Measurements from ENCODE around the gene IRX5.
A peak's percentile ranks its signal among the peaks of the same experiment; 100 is the strongest.

The IRX5 gene

GRCh38 chr16:54935266-54935968 is 4.8 kb downstream of the IRX5 start:
- TF ChIP-seq, protein P1, sequence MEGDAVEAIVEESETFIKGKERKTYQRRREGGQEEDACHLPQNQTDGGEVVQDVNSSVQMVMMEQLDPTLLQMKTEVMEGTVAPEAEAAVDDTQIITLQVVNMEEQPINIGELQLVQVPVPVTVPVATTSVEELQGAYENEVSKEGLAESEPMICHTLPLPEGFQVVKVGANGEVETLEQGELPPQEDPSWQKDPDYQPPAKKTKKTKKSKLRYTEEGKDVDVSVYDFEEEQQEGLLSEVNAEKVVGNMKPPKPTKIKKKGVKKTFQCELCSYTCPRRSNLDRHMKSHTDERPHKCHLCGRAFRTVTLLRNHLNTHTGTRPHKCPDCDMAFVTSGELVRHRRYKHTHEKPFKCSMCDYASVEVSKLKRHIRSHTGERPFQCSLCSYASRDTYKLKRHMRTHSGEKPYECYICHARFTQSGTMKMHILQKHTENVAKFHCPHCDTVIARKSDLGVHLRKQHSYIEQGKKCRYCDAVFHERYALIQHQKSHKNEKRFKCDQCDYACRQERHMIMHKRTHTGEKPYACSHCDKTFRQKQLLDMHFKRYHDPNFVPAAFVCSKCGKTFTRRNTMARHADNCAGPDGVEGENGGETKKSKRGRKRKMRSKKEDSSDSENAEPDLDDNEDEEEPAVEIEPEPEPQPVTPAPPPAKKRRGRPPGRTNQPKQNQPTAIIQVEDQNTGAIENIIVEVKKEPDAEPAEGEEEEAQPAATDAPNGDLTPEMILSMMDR (IDR thresholded peaks at IDR 0.05; ENCODE audit: insufficient read depth, missing control alignments), result no peak
- DNase-seq (ENCODE audit: insufficient read length, low spot score) (no peak), FAIRE-seq (no peak)

DNA sequence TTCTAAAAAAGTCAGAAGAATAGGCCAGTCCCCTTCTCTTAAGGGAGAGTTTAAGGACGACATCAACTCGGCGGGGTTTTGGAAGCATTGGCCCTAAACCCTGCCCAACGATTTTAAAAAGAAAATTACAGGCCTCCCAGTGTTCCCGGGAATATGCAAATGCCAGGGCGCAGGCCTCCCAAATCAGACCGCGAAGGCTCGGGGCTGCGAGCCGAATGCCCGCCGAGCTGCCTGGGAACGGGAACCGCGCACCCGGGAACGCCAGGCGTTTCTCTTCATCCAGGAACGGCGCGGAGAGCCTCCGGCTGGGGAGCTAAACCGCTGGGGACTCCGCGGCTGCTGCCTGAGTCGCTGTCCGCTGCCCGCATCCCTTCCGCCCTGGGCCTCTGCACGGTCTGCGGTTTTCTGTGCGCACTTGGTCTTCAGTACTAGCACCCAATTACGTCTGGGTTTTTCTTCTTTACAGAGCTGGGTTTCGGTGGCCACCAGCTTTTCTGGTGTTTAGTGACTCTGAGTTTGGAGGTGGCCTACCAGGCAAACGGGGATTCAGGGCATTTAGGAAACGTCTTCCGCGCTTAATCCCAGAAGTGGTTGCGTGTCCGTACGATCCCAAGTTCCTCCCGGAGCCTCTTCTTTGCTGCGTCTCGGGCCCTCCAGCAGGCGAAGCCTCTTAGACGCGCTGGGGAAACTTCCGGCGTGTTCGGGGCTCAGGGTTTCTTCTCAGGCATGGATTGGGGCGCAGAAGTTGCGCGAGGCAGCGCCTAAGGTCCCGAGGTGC is 5.7 kb downstream of the IRX5 start:
- TF ChIP-seq, protein P1 (IDR thresholded peaks at IDR 0.05; ENCODE audit: insufficient read depth, missing control alignments), result no peak
- DNase-seq (ENCODE audit: insufficient read length, low spot score) (no peak), FAIRE-seq (no peak)

DNA sequence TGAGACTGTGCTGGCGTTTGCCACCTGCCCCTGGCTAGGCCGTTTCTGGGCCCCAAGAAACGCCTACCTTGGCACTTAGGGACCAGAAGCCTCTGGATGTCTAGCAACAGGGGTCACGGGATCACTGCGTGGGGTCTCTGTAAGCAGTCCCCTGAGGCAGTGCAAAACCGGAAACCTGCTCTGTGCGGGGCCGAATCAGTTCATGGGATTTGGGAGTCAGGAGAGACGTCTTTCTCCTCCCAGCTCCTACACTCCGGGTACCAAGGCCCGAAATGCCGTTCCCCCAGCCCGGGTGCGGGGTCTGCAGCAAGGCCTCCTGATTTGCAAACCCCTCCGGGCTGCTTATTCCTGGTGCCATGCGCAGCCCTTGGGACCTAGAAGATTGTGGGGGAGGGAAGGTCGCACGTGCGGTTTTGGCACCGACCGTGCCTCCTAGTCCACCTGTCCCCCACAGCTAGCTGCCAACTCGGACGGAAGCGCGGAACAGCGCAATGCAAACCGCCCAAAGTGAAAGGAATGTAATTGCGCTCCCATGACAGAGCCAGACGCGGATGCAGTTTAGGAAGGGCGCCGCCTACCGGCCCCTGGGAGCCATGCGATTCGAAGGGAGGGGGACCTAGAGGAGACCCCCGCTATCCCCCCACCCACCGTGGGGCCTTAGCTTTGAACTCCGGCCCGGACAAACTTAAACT is 6.5 kb downstream of the IRX5 start:
- DNase-seq (ENCODE audit: insufficient read length, low spot score) (no peak), FAIRE-seq (no peak)
- TF ChIP-seq, protein P1 (IDR thresholded peaks at IDR 0.05; ENCODE audit: insufficient read depth, missing control alignments), result peak; percentile 58

DNA sequence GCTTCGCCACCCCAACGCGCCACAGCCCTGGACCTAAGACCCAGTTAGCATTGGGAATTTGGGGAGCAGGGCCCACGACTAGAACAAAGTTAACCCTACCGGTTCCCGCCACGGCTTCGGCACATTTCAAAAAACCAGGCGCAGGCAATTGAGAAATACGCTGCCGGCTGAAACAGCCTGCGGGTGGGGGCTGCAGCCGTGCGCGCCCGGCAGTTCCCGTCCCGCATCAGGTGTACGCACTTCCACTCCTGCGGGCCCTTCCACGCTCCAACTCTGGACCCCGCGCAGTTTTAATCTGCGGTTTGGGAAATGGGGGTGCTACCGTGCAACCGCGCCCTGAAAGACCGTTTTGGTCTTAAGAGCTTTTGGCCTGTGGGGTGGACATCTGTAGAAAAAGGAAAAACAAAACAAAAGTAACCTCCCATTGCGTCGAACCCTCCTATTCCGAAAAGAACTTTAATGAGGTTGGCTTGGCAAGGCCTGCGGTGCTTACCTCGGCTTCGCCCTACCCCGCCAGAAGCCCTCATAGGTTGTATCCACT is 7.1 kb downstream of the IRX5 start:
- FAIRE-seq (no peak), DNase-seq (ENCODE audit: insufficient read length, low spot score) (no peak)
- TF ChIP-seq, protein P1 (IDR thresholded peaks at IDR 0.05; ENCODE audit: insufficient read depth, missing control alignments), result no peak

DNA sequence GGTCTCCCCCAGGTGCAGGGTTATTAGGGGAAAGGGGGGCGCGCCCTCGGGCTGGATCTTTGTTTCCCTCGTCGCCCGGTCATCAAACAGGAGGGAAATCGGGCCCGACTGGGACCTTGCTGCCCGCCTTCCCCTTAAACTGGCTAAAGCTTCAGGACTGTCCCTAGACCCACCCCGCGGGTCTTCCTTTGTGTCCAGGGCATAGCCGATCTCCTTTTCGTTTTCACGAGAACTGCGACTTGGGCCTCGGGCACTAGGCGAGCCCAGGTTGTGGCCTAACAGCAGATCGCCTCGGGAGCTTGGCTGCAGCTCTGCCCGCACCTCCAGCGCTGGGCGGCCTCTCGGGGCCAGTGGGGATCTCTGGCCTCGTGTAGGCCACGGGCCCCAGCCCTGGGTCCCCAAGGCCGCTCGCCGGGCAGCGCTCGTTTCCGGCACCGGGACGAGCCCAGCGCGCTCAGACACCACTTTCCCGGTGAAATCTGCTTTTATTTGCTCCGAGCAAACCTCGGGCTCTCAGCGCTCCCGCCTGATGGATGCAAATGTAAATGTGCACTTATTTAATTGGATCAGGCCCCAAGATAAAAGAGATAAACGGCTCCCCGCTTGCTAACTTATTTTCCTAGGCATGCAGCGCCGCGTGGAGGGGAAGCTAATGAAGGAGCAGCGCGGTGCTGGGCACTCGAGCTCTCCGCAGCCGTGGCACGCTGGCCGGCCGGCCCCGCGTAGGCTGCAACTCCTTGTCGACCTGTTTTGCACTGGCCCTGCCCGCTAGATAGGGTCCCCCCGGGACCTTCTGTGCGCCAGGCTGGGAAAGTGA is 7.8 kb downstream of the IRX5 start:
- DNase-seq (ENCODE audit: insufficient read length, low spot score) (no peak), FAIRE-seq (no peak)
- TF ChIP-seq, protein P1 (IDR thresholded peaks at IDR 0.05; ENCODE audit: insufficient read depth, missing control alignments), result no peak

- no peak for FAIRE-seq
- TF ChIP-seq, protein P1 (IDR thresholded peaks at IDR 0.05; ENCODE audit: insufficient read depth, missing control alignments), result no peak
Observed at GRCh38 chr16:54939029-54939346, 8.3 kb downstream of the IRX5 start.

More at GRCh38 chr16:54939029-54939346, 8.3 kb downstream of the IRX5 start:
- DNase-seq (ENCODE audit: insufficient read length, low spot score), result no peak

All from D721Med (cell line).